Uterine smooth muscle cell (primary cell): Measurements from ENCODE around the gene HEPH. TPM values are rescaled to one million over a fixed set of nuclear protein-coding genes. Genes with fewer than 3 reads are reported as not detected.

Experiments used
- total RNA-seq: library from RNA; depleted of rRNA; stranded (reverse); fragments of >200 nt; gene quantifications from 2 replicates; pipeline ENCODE4 v1.2.3, GENCODE V29; 2014

Gene HEPH
- 19.0 and 40.9 TPM in 2 replicates for total RNA-seq

DNA sequence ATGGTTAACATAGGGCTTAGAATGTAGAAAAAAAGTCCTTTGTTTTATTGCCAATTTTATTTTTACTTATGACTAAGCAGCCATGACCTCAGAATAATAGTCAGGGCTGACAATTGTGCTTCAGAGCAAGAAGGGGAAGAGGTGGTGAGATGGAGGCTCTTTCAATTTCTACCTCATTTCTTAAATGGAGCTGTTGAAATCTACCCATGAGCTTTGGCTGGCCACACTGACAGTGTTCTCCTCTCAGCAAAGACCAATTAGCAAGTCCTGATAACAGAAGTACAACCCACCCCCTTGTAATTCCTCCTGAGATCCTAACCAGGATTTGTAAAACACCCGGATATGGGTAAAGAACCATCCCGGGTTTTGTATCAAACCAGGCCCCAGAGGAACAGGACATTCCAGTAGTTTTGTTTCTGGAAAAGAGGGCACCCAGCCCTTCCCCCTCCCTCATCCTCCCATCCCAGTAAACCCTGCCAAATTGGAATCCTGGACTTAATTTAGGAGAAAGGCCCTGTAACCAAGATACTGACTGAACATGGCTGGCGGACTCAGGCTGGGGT lies at the start of gene HEPH:
Gene HEPH, plus strand, starts transcription at position 399 of the 563 bp plus-strand sequence. CDS start 6,324 bp downstream, outside the sequence.

Other genes starting within 250 kb of the HEPH start
- gene VSIG4, start 124.2 kb upstream of the HEPH start, total RNA-seq = not detected in 2 replicates